ENCODE data around the gene SCAI.

SCAI gene

DNA sequence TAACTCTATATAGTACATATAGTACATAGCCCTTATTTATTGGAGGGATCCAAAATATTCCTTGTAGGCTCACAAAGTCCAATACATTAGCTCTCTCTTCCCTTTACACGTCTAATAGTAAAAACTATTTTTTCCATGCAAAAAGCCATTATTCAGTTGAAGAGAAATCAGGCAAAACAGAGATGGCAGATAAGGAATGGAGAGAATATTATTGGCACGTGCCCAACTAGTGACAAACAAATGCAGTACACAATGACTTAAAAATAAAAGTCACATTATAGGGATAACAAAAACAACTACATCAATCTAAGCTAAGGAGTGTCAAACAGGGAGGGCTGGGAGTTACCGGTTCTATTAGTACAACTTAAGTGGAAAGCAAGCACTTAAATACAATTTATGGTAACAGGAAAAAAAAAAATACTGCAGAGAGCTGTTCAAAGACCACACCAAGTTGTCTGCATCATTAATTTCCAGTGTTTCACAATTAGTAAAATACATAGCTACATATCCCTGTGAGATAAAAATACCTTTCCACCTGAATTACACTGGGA lies 4.1 kb upstream of the SCAI start:
- H3K27ac ChIP-seq = no peak overlapping the region
- no peak for DNase-seq (ENCODE audit: low spot score)
- TF ChIP-seq, protein P1, sequence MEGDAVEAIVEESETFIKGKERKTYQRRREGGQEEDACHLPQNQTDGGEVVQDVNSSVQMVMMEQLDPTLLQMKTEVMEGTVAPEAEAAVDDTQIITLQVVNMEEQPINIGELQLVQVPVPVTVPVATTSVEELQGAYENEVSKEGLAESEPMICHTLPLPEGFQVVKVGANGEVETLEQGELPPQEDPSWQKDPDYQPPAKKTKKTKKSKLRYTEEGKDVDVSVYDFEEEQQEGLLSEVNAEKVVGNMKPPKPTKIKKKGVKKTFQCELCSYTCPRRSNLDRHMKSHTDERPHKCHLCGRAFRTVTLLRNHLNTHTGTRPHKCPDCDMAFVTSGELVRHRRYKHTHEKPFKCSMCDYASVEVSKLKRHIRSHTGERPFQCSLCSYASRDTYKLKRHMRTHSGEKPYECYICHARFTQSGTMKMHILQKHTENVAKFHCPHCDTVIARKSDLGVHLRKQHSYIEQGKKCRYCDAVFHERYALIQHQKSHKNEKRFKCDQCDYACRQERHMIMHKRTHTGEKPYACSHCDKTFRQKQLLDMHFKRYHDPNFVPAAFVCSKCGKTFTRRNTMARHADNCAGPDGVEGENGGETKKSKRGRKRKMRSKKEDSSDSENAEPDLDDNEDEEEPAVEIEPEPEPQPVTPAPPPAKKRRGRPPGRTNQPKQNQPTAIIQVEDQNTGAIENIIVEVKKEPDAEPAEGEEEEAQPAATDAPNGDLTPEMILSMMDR (IDR thresholded peaks at IDR 0.05) = no peak
- no peak overlapping the region for H3K4me3 ChIP-seq

- H3K27ac ChIP-seq = no peak overlapping the region
- no peak overlapping the region for H3K4me3 ChIP-seq
- DNase-seq (ENCODE audit: low spot score) = no peak
- TF ChIP-seq, protein P1 (IDR thresholded peaks at IDR 0.05) = no peak
Observed at GRCh38 chr9:125146247-125146646, 2.9 kb upstream of the SCAI start.

GRCh38 chr9:125145425-125145824 lies 2.1 kb upstream of the SCAI start:
- no peak overlapping the region for H3K4me3 ChIP-seq
- H3K27ac ChIP-seq = no peak overlapping the region
- DNase-seq (ENCODE audit: low spot score) = no peak
- TF ChIP-seq, protein P1 (IDR thresholded peaks at IDR 0.05) = no peak

DNA sequence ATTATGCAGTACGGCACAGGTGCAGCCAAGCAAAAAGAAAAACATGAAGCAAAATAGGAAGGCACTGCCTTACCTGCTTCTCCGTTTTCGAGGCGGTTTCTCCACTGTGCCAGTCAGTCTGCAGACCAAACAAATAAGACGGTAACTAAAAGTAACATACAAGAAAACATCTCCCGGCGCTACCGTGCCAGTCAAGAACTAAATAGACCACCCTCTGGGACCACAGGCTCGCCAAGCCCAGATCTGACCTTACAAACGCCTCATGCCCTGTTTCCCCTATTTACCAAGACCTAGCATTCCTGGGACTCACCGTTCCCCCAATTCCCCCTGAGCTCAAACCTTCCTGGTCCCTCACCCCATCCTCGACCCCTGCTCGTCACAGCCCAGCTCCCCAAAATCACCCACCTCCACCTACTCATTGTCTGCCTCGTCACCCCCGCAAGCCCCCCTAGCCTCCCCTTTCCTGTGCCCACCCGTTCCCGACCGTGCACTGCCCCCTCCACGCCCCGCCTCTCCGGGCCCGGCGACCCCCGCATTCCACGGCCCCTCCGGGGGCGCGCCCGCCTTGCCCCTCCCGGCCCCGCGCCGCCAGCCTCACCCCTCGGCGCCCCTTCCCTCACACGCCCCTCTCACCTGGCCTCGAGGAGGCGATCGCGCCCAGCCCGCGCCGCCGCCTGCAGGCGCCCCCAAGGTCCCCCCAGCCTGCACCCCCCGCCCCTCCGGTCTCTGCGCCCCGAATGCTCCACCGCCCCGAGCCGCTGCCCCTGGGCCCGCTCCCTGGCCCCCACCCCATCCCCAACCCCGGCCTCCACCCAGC lies 560 bp downstream of the SCAI start:
- no peak for DNase-seq (ENCODE audit: low spot score)
- Histone ChIP-seq H3K27ac (peak overlapping the region; percentile 36 to 76), H3K4me3 (peak overlapping the region; percentile 91)
- TF ChIP-seq, protein P1 (IDR thresholded peaks at IDR 0.05) = no peak

DNA sequence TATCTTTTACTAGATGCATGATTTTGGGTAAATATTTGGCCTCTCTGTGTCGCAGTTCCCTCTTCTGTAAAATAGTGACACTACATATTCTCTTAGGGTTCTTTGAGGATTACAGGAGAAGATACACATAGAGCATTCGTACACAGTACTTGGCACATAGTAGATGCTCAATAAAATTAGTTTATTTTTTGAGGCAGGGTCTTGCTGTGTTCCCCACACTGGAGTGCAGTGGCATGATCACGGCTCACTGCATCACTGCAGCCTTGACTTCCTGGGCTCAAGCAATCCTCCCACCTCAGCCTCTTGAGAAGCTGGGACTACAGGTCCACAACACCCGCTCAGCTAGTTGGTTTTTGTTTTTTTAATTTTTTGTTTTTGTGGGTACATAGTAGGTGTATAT lies 1.6 kb downstream of the SCAI start:
- TF ChIP-seq, protein P1 (IDR thresholded peaks at IDR 0.05) = no peak
- DNase-seq (ENCODE audit: low spot score) = no peak
- H3K27ac ChIP-seq = no peak overlapping the region
- no peak overlapping the region for H3K4me3 ChIP-seq

DNA sequence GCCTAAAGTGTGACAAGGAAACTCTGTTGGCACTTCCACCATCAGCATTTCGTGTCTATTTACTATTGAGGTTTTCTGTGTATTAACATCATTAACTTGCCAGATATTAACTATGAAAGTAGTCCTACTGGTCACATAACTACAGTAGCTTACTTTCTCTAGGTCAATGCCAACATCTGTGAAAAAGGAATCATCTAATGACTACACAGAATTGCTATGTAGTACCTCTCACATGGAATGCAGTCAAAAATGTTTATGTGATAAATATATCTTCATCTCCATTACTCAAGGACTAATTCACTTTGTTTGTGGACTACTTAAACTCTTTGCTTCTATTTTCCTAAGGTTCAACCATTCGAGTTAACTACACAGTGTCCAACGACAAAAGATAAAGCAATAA lies 2.1 kb downstream of the SCAI start:
- no peak overlapping the region for H3K4me3 ChIP-seq
- no peak for DNase-seq (ENCODE audit: low spot score)
- H3K27ac ChIP-seq = no peak overlapping the region
- TF ChIP-seq, protein P1 (IDR thresholded peaks at IDR 0.05) = no peak

DNA sequence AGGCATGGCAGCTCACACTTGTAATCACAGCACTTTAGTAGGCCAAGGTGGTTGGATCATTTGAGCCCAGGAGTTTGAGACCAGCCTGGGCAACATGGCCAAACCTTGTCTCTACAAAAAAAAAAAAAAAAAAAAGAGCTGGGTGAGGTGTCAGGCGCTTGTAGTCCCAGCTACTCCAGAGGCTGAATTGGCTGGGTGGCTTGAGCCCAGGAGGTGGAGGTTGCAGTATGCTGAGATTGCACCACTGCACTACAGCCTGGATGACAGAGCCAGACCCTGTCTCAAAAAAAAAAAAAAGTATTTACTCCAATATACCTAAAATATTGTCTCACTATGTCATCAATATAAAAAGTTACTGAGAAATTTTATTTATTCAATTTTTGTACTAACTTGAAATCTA lies 2.8 kb downstream of the SCAI start:
- no peak overlapping the region for H3K4me3 ChIP-seq
- H3K27ac ChIP-seq = no peak overlapping the region
- no peak for DNase-seq (ENCODE audit: low spot score)
- TF ChIP-seq, protein P1 (IDR thresholded peaks at IDR 0.05) = no peak

All from coronary artery (tissue), 2 donors.